Stomach smooth muscle (tissue), 2 donors: ENCODE measurements around the gene B3GNT5.

Source experiments
- H3K27ac ChIP-seq: one replicate; pipeline ENCODE4 v1.7.0; 2013; ENCODE audit warnings: mild to moderate bottlenecking, low read length, inconsistent platforms
- H3K27me3 ChIP-seq, 2 donors: one replicate each; pipeline ENCODE4 v1.7.0; 2013; ENCODE audit warnings: low read length in 2 of 2; ENCODE audit not compliant: insufficient read depth in 2 of 2, control insufficient read depth in 1 of 2
- H3K36me3 ChIP-seq, 2 donors: one replicate each; pipeline ENCODE4 v1.7.0; 2013; ENCODE audit warnings: low read length in 2 of 2; ENCODE audit not compliant: control insufficient read depth in 2 of 2, insufficient read depth in 2 of 2
- H3K4me1 ChIP-seq: one replicate; pipeline ENCODE4 v1.7.0; 2013; ENCODE audit warnings: low read length; ENCODE audit not compliant: control insufficient read depth, insufficient read depth
- H3K4me3 ChIP-seq, 2 donors: one replicate each; pipeline ENCODE4 v1.7.0; 2013; ENCODE audit warnings: low read length in 2 of 2
- H3K9ac ChIP-seq, 2 donors: one replicate each; pipeline ENCODE4 v1.7.0; 2013; ENCODE audit warnings: low read length in 2 of 2, mild to moderate bottlenecking in 1 of 2
- H3K9me3 ChIP-seq, 2 donors: one replicate each; pipeline ENCODE4 v1.7.0; 2013; ENCODE audit warnings: low read length in 2 of 2; ENCODE audit not compliant: control insufficient read depth in 2 of 2
- donor health status: healthy.
- donor health status: Pancreatic carcinoma.

Gene B3GNT5

GRCh38 chr3:183230826-183231225 is 22.2 kb upstream of the B3GNT5 start:
- H3K9ac ChIP-seq, result no peak overlapping the region
- H3K36me3 ChIP-seq, result no peaks in the 10 kb centered on the region
- no peak overlapping the region for H3K27ac ChIP-seq
- H3K27me3 ChIP-seq, result no peaks in the 10 kb centered on the region
- H3K4me3 ChIP-seq, result no peak overlapping the region
- no peaks in the 10 kb centered on the region for H3K4me1 ChIP-seq
- no peaks in the 10 kb centered on the region for H3K9me3 ChIP-seq

DNA sequence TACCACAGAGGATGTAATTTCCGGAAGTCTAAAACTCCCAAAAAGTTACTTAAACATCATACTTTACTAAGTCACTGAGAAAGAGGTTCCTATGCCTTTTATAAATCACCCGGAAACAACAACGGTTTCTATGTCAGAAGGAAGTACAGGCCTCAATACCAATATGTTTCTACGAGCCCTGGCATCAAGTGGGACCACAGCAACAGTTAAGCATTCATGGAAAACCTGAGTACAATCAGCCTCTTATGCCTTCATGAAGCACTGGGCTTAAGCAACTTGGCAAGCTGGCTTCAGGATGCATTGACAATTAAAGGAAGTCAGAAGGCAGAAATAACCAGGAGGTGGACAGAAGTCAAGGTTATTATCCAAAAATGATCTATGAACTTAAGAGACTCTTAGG is 19.1 kb upstream of the B3GNT5 start:
- no peak overlapping the region for H3K4me3 ChIP-seq
- H3K36me3 ChIP-seq, result no peaks in the 10 kb centered on the region
- no peaks in the 10 kb centered on the region for H3K9me3 ChIP-seq
- H3K4me1 ChIP-seq, result no peaks in the 10 kb centered on the region
- H3K9ac ChIP-seq, result no peak overlapping the region
- no peaks in the 10 kb centered on the region for H3K27me3 ChIP-seq
- H3K27ac ChIP-seq, result no peak overlapping the region

- H3K27ac ChIP-seq, result no peak overlapping the region
- H3K4me3 ChIP-seq, result no peak overlapping the region
- H3K4me1 ChIP-seq, result no peaks in the 10 kb centered on the region
- peaks cover 0 to 3% of the 10 kb centered on the region in 2 donors for H3K9me3 ChIP-seq
- no peaks in the 10 kb centered on the region for H3K36me3 ChIP-seq
- no peak overlapping the region for H3K9ac ChIP-seq
- peaks cover 0 to 5% of the 10 kb centered on the region in 2 donors for H3K27me3 ChIP-seq
Measured at GRCh38 chr3:183239046-183239445, 14.0 kb upstream of the B3GNT5 start.

GRCh38 chr3:183242431-183242830 is 10.6 kb upstream of the B3GNT5 start:
- peaks cover 0 to 5% of the 10 kb centered on the region in 2 donors for H3K27me3 ChIP-seq
- H3K4me3 ChIP-seq, result no peak overlapping the region
- H3K4me1 ChIP-seq, result no peaks in the 10 kb centered on the region
- H3K36me3 ChIP-seq, result no peaks in the 10 kb centered on the region
- peaks cover 0 to 3% of the 10 kb centered on the region in 2 donors for H3K9me3 ChIP-seq
- no peak overlapping the region for H3K9ac ChIP-seq
- no peak overlapping the region for H3K27ac ChIP-seq

DNA sequence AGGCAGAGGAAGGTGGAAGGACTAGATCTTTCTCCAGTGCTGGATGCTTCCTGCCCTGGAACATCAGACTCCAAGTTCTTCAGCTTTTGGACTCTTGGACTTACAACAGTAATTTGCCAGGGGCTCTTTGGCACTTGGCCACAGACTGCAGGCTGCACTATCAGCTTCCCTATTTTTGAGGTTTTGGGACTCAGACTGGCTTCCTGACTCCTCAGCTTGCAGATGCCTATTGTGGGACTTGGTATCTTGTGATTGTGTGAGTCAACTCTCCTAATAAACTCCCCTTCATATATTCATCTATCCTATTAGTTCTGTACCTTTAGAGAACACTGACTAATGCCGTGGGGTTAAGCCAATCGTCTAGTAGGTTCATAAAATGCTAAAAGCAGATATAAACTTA is 8.8 kb upstream of the B3GNT5 start:
- Histone ChIP-seq H3K27ac (no peak overlapping the region), H3K9me3 (peaks cover 0 to 3% of the 10 kb centered on the region in 2 donors), H3K4me3 (no peak overlapping the region), H3K4me1 (no peaks in the 10 kb centered on the region), H3K36me3 (no peaks in the 10 kb centered on the region), H3K27me3 (peaks cover 0 to 5% of the 10 kb centered on the region in 2 donors), H3K9ac (no peak overlapping the region)

DNA sequence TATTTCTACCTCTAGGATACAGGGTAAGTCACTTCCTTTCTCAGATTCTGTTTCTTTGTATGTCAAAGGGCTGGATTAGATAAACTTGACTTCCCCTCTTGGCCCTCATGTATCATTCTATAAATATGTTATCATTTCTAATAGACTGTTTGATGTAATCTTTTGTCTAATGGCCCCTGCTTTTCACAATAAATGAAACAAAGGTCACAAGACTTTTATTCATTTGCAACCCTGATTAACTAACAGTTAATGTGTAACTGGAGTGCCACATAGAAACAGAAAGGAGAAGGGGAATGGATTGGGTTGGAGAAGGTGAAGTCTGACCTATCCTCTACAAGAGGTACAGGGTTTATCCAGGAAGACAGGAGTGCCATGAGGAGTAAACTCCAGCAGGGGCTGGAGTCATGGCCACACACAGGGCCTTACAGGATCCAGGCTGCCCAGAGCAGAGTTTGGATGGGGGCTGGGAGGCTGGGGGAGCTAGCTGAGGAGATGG is 8.0 kb upstream of the B3GNT5 start:
- Histone ChIP-seq H3K4me3 (no peak overlapping the region), H3K27me3 (peaks cover 0 to under 1% of the 10 kb centered on the region in 2 donors), H3K27ac (no peak overlapping the region), H3K9ac (no peak overlapping the region), H3K36me3 (no peaks in the 10 kb centered on the region), H3K4me1 (no peaks in the 10 kb centered on the region), H3K9me3 (peaks cover 0 to 3% of the 10 kb centered on the region in 2 donors)

- peaks cover 0 to 2% of the 10 kb centered on the region in 2 donors for H3K9me3 ChIP-seq
Measured at GRCh38 chr3:183247011-183247589, 6.0 kb upstream of the B3GNT5 start.

DNA sequence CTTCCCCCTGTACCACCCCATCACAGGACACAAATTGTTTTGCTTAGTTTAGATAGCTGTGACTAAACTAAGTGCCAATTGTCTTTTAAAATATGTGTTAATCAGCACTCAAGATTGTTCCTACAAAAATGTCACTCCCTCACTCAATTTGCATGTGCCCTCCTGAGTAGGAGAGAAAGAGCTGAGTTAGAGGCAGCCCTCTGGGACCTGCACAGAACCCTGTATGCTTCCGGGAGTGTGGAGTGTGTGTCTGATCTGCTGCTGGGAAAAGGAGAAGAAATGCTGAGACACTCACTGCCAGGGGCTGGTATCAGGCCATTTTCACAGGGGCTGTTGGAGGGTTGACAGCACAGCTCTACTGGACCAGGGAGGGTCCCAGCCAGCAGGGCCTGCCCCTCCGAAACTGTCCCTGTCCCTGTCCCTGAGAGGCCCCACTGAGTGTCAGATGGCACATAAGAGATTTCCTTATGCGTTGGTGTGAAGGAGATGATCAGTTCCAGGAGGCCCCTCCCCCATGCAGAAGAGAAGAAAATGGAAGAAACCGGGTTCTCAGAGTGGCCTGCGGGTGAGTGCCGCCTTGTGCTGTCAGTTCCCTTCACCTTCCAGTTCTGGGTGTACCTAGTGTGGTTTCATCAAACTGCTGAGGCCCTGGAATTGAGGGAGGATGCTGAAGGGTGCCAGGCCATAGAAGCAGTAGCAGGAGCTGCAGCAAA is 3.9 kb upstream of the B3GNT5 start:
- Histone ChIP-seq H3K9ac (no peak overlapping the region), H3K27me3 (peaks cover 0 to 3% of the 10 kb centered on the region in 2 donors), H3K4me1 (no peaks in the 10 kb centered on the region), H3K9me3 (no peaks in the 10 kb centered on the region), H3K4me3 (no peak overlapping the region), H3K27ac (no peak overlapping the region), H3K36me3 (no peaks in the 10 kb centered on the region)

More at GRCh38 chr3:183247011-183247589, 6.0 kb upstream of the B3GNT5 start:
- no peak overlapping the region for H3K4me3 ChIP-seq
- no peaks in the 10 kb centered on the region for H3K36me3 ChIP-seq
- H3K27me3 ChIP-seq, result peaks cover 0 to 3% of the 10 kb centered on the region in 2 donors
- no peaks in the 10 kb centered on the region for H3K4me1 ChIP-seq
- H3K9ac ChIP-seq, result no peak overlapping the region
- H3K27ac ChIP-seq, result no peak overlapping the region

DNA sequence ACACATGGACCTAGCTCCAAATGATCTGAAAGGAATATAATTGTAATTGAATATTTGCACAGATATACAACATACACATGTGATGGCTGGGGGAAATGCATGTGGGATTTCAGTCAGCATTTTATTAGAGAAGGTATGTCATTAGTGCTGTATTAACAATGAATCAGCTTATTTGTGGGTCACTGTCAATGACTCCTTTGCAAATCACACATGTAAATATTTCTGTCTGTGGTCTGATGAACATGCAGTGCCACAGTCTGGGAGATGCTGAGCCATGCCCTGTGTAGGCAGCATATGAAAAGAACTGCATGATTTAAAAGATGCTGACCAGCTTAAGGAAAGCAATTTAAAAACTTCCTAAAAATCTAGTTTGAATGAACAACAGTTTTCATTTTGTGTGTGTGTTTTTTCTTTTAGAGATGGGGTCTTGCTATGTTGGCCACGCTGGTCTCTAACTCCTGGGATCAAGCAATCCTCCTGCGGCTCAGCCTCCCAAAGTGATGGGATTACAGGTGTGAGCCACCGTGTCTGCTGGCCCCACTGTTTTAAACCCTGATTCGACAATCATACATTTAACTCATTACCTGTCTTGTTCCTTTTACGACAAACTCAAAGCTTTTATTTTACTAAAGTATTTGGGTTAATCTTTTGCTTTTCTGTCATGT is 803 bp upstream of the B3GNT5 start:
- Histone ChIP-seq H3K36me3 (no peaks in the 10 kb centered on the region), H3K4me3 (peak overlapping the region; percentile 50 to 83), H3K27ac (no peak overlapping the region), H3K4me1 (peaks cover 5% of the 10 kb centered on the region), H3K27me3 (peaks cover 0 to 3% of the 10 kb centered on the region in 2 donors), H3K9me3 (no peaks in the 10 kb centered on the region), H3K9ac (no peak overlapping the region)

DNA sequence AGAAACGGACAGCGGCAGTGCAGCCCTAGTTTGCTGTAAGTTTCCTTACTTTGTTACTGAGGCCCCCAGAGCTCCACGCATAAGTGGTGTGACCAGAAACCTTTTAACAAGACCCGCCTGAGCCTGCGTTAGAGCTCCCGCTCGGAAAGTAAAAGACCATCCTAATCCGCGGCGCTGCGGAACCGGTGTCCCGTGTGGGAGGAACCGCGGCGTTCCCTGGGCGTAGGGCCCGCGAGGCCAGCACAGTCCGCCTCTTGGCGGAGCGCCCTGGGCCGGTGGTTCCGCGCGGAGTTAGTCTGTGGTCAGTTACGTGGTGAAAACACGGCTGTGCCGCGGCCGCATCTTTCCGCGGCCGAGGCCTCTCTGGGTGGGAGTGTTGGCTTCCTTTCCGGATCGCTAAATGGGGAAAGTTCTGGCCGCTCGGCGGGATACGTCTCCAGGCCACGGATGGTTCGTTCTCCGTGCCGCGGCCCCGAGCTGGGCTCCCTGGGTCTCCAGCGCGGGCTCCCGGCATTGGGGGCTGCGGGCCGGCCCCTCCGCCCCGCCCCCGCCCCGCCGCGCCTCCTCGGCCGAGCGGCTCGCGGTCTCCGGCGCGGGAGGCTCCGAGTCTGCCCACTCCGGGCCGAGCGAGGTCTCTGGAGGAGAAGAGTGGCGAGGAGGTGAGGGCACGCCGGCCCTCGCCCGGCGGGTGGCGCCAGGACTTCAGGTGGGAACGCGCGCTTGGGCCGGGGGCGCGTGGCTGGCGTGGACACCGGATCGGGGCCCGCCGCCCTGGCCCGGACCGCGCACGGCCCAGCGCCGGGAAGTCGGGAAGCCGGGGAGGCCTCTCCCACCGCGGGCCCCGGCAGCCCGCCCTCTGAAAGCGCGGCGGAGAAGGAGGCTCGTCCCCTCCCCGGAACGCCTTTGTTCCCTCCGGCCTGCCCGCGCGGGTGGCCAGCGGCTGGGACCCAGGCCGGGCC is 754 bp downstream of the B3GNT5 start:
- Histone ChIP-seq H3K4me3 (peak overlapping the region; percentile 83 to 91), H3K27ac (peak overlapping the region; percentile 60), H3K36me3 (no peaks in the 10 kb centered on the region), H3K4me1 (peaks cover 5% of the 10 kb centered on the region), H3K9ac (peak overlapping the region; percentile 83 to 91), H3K27me3 (peaks cover 0 to 3% of the 10 kb centered on the region in 2 donors), H3K9me3 (no peaks in the 10 kb centered on the region)
